ENCODE results near the gene SP100.
A peak's percentile ranks its signal among the peaks of the same experiment; 100 is the strongest.

Gene SP100

GRCh38 chr2:230411570-230412370 lies 4.2 kb upstream of the SP100 start:
- TF ChIP-seq CTCF (conservative IDR thresholded peaks at IDR 0.05; ENCODE audit: low read depth, low read length): no peak
- peak overlapping the region; percentile 83 for H3K4me3 ChIP-seq (ENCODE audit: low read length)
- DNase-seq (ENCODE audit: low read depth): no peak

GRCh38 chr2:230412371-230412711 lies 3.7 kb upstream of the SP100 start:
- TF ChIP-seq CTCF (conservative IDR thresholded peaks at IDR 0.05; ENCODE audit: low read depth, low read length): no peak
- DNase-seq (ENCODE audit: low read depth): no peak

GRCh38 chr2:230412846-230413245 lies 3.2 kb upstream of the SP100 start:
- no peak overlapping the region for H3K4me3 ChIP-seq (ENCODE audit: low read length)

More at GRCh38 chr2:230412371-230412711, 3.7 kb upstream of the SP100 start:
- H3K4me3 ChIP-seq (ENCODE audit: low read length): peak overlapping the region; percentile 83

GRCh38 chr2:230413479-230413878 lies 2.5 kb upstream of the SP100 start:
- H3K4me3 ChIP-seq (ENCODE audit: low read length): no peak overlapping the region
- no peak for TF ChIP-seq CTCF (conservative IDR thresholded peaks at IDR 0.05; ENCODE audit: low read depth, low read length)
- DNase-seq (ENCODE audit: low read depth): no peak

More at GRCh38 chr2:230412846-230413245, 3.2 kb upstream of the SP100 start:
- DNase-seq (ENCODE audit: low read depth): no peak
- TF ChIP-seq CTCF (conservative IDR thresholded peaks at IDR 0.05; ENCODE audit: low read depth, low read length): no peak

GRCh38 chr2:230414302-230414701 lies 1.7 kb upstream of the SP100 start:
- H3K4me3 ChIP-seq (ENCODE audit: low read length): no peak overlapping the region
- TF ChIP-seq CTCF (conservative IDR thresholded peaks at IDR 0.05; ENCODE audit: low read depth, low read length): no peak
- no peak for DNase-seq (ENCODE audit: low read depth)

GRCh38 chr2:230417436-230417835 lies 1.4 kb downstream of the SP100 start:
- peak overlapping the region; percentile 58 for H3K4me3 ChIP-seq (ENCODE audit: low read length)
- no peak for DNase-seq (ENCODE audit: low read depth)
- TF ChIP-seq CTCF (conservative IDR thresholded peaks at IDR 0.05; ENCODE audit: low read depth, low read length): no peak

GRCh38 chr2:230418341-230419016 lies 2.5 kb downstream of the SP100 start:
- TF ChIP-seq CTCF (conservative IDR thresholded peaks at IDR 0.05; ENCODE audit: low read depth, low read length): no peak
- H3K4me3 ChIP-seq (ENCODE audit: low read length): no peak overlapping the region
- DNase-seq (ENCODE audit: low read depth): peak; percentile 43
